Renal cortex interstitium (tissue), 11 donors: ENCODE data around the gene ZBTB46. TPM values are rescaled to one million over a fixed set of nuclear protein-coding genes. Genes with fewer than 3 reads are reported as not detected.

Experiments used
- DNase-seq, 11 donors: peaks; one replicate each; pipeline ENCODE4 v3.0.0-alpha.2; 2013; ENCODE audit warnings: low read depth in 9 of 11, low spot score in 4 of 11; ENCODE audit errors: extremely low read depth in 1 of 11
- polyA plus RNA-seq, 3 donors: library from polyadenylated mRNA; unstranded; fragments of 120-200 nt; gene quantifications; one replicate each; pipeline ENCODE4 v1.2.1, GENCODE V29; 2013; ENCODE audit not compliant: insufficient read length in 3 of 3

The ZBTB46 gene
- polyA plus RNA-seq, 3 donors: 15.5 to 20.0 (median 19.2) TPM

- no peak for DNase-seq
Observed at GRCh38 chr20:63829603-63829944, 1.5 kb downstream of the ZBTB46 start.

GRCh38 chr20:63828951-63829350, 2.1 kb downstream of the ZBTB46 start:
- no peak for DNase-seq

GRCh38 chr20:63828545-63828944, 2.5 kb downstream of the ZBTB46 start:
- no peak for DNase-seq

- DNase-seq: no peak
Observed at GRCh38 chr20:63828124-63828523, 2.9 kb downstream of the ZBTB46 start.

- DNase-seq: no peak
Observed at GRCh38 chr20:63826753-63827152, 4.3 kb downstream of the ZBTB46 start.

- DNase-seq: no peak
Observed at GRCh38 chr20:63825331-63826118, 5.5 kb downstream of the ZBTB46 start.

- no peak for DNase-seq
Observed at GRCh38 chr20:63823691-63824311, 7.3 kb downstream of the ZBTB46 start.

GRCh38 chr20:63822276-63822696, 8.8 kb downstream of the ZBTB46 start:
- DNase-seq: peak in 2 of 11 donors; percentile 73 to 77

- no peak for DNase-seq
Observed at GRCh38 chr20:63821811-63822210, 9.3 kb downstream of the ZBTB46 start.

- no peak for DNase-seq
Observed at GRCh38 chr20:63819224-63819921, 11.7 kb downstream of the ZBTB46 start.

- DNase-seq: no peak
Observed at GRCh38 chr20:63815615-63816253, 15.3 kb downstream of the ZBTB46 start.

GRCh38 chr20:63814891-63815614, 16.0 kb downstream of the ZBTB46 start:
- no peak for DNase-seq

GRCh38 chr20:63811491-63811875, 19.6 kb downstream of the ZBTB46 start:
- DNase-seq: no peak

- no peak for DNase-seq
Observed at GRCh38 chr20:63810730-63811490, 20.2 kb downstream of the ZBTB46 start.

GRCh38 chr20:63809856-63810255, 21.2 kb downstream of the ZBTB46 start:
- no peak for DNase-seq

- DNase-seq: no peak
Observed at GRCh38 chr20:63808964-63809674, 21.9 kb downstream of the ZBTB46 start.

- DNase-seq: no peak
Observed at GRCh38 chr20:63808145-63808724, 22.8 kb downstream of the ZBTB46 start.
